ENCODE results near the gene HSPA2.
A peak's percentile ranks its signal among the peaks of the same experiment; 100 is the strongest.

HSPA2 gene

DNA sequence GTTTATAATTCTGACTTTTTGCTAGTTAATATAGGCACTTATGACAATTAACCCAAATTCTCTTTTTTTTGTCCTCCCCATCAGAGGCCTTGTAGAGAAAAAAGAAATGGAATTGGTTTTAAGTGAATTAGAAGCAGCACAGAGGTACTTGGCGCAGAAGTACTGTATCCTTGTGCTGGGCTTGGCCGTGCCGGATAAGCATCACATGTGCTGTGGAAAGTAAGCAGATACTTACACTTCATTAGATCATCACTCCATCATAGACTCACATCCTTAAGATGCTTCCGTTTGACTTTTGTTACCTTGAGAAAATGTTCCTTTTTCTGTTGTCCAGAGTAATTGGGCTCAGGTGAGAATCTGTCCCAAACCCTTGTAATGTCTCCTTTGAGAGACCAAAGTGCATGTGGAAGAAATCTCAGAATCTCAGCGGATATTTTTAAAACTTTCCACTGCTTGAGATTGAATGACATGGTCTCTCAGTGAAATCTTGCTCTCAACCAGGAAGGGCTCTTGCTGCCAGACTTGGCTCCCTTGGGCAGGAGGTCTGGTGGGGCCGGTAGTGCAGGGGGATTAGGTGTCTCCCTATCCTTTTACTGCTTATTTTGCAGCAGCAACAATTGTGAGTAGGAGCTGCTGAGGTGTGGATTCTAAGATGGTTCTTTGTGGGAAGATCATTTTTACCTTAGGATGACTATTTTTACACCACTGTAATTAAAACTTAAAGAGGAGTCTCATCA lies 34.0 kb downstream of the HSPA2 start:
- no peak overlapping the region for H4K8ac ChIP-seq (ENCODE audit: low read length)
- no peak for DNase-seq
- H3K14ac ChIP-seq (ENCODE audit: low read length in 2 of 2), result peak overlapping the region in 1 of 2 experiments; percentile 55
- no peak overlapping the region for H2BK5ac ChIP-seq (ENCODE audit: low read depth, low read length, poor library complexity, severe bottlenecking)
- peak overlapping the region in 1 of 2 experiments; percentile 47 for H2BK12ac ChIP-seq (ENCODE audit: low read length in 2 of 2)
- no peak overlapping the region for H3K4me2 ChIP-seq (ENCODE audit: low read length, poor library complexity, severe bottlenecking)
- H2AFZ ChIP-seq (ENCODE audit: low read depth, low read length), result no peak overlapping the region
- H3K4me1 ChIP-seq (ENCODE audit: control insufficient read depth, insufficient read depth, low read depth, low read length), result no peaks in the 10 kb centered on the region
- no peak overlapping the region for H3K23ac ChIP-seq (ENCODE audit: low read length in 2 of 2)
- H2BK15ac ChIP-seq (ENCODE audit: low read depth, poor library complexity, severe bottlenecking), result peak overlapping the region; percentile 88
- no peak overlapping the region for H3K4ac ChIP-seq (ENCODE audit: low read depth in 1 of 2, low read length in 2 of 2)
- H4K91ac ChIP-seq (ENCODE audit: low read length), result no peak overlapping the region
- no peak overlapping the region for H3K4me3 ChIP-seq (ENCODE audit: insufficient read depth in 1 of 2, low read depth in 1 of 2, low read length in 2 of 2)
- 94% methylated on average over 5 of the region's 6 CpGs for WGBS
- no peaks in the 10 kb centered on the region for H3K9me3 ChIP-seq (ENCODE audit: control insufficient read depth, low read length)
- H3K9ac ChIP-seq (ENCODE audit: low read length), result no peak overlapping the region
- H2BK120ac ChIP-seq (ENCODE audit: low read depth, low read length), result no peak overlapping the region
- H3K79me1 ChIP-seq (replicated peaks; ENCODE audit: low read length, poor library complexity, severe bottlenecking), result no peaks in the 10 kb centered on the region
- no peak overlapping the region for H3K27ac ChIP-seq (ENCODE audit: low read length, poor library complexity, severe bottlenecking)
- H3K27me3 ChIP-seq (ENCODE audit: control insufficient read depth in 1 of 2, insufficient read depth in 1 of 2, low read length in 2 of 2), result no peaks in the 10 kb centered on the region
- H3K36me3 ChIP-seq (ENCODE audit: control insufficient read depth in 1 of 2, insufficient read depth in 2 of 2, low read depth in 1 of 2, low read length in 2 of 2), result no peaks in the 10 kb centered on the region
- no peak overlapping the region for H3K18ac ChIP-seq (ENCODE audit: low read depth in 1 of 2, low read length in 2 of 2)
- H2AK5ac ChIP-seq (ENCODE audit: low read length, severe bottlenecking), result no peak overlapping the region

DNA sequence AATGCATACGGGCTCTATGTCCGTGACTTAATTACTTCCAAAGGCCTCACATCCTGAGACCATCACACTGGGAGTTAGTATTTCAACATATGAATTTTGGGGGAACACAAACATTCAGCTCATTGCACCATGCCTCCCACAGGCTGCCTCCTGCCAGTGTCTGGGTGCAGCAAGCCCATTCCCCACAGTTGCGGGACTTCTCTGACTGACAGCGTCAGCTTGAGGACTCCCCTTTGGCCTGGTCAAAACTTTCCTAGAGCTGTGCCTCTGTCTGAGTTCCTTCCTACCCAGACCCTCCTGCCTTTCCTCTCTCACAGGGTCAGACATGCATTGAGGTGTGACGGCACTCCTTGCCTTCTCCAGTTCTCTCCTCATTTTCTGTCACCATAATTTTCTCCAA lies 36.7 kb downstream of the HSPA2 start:
- Histone ChIP-seq H2AK5ac (ENCODE audit: low read length, severe bottlenecking) (no peak overlapping the region), H2BK12ac (ENCODE audit: low read length in 2 of 2) (no peak overlapping the region), H3K79me1 (replicated peaks; ENCODE audit: low read length, poor library complexity, severe bottlenecking) (no peaks in the 10 kb centered on the region), H3K27me3 (ENCODE audit: control insufficient read depth in 1 of 2, insufficient read depth in 1 of 2, low read length in 2 of 2) (no peaks in the 10 kb centered on the region), H3K18ac (ENCODE audit: low read depth in 1 of 2, low read length in 2 of 2) (no peak overlapping the region), H4K8ac (ENCODE audit: low read length) (no peak overlapping the region), H2AFZ (ENCODE audit: low read depth, low read length) (no peak overlapping the region), H3K9me3 (ENCODE audit: control insufficient read depth, low read length) (no peaks in the 10 kb centered on the region), H3K14ac (ENCODE audit: low read length in 2 of 2) (no peak overlapping the region), H3K27ac (ENCODE audit: low read length, poor library complexity, severe bottlenecking) (no peak overlapping the region), H3K4ac (ENCODE audit: low read depth in 1 of 2, low read length in 2 of 2) (no peak overlapping the region), H3K4me1 (ENCODE audit: control insufficient read depth, insufficient read depth, low read depth, low read length) (no peaks in the 10 kb centered on the region), H3K4me3 (ENCODE audit: insufficient read depth in 1 of 2, low read depth in 1 of 2, low read length in 2 of 2) (no peak overlapping the region), H4K91ac (ENCODE audit: low read length) (no peak overlapping the region), H3K36me3 (ENCODE audit: control insufficient read depth in 1 of 2, insufficient read depth in 2 of 2, low read depth in 1 of 2, low read length in 2 of 2) (no peaks in the 10 kb centered on the region), H3K9ac (ENCODE audit: low read length) (no peak overlapping the region), H2BK120ac (ENCODE audit: low read depth, low read length) (no peak overlapping the region), H3K4me2 (ENCODE audit: low read length, poor library complexity, severe bottlenecking) (no peak overlapping the region), H2BK15ac (ENCODE audit: low read depth, poor library complexity, severe bottlenecking) (no peak overlapping the region), H2BK5ac (ENCODE audit: low read depth, low read length, poor library complexity, severe bottlenecking) (no peak overlapping the region), H3K23ac (ENCODE audit: low read length in 2 of 2) (no peak overlapping the region)
- DNase-seq, result no peak
- WGBS, result 95% methylated on average over 5 of the region's 5 CpGs

DNA sequence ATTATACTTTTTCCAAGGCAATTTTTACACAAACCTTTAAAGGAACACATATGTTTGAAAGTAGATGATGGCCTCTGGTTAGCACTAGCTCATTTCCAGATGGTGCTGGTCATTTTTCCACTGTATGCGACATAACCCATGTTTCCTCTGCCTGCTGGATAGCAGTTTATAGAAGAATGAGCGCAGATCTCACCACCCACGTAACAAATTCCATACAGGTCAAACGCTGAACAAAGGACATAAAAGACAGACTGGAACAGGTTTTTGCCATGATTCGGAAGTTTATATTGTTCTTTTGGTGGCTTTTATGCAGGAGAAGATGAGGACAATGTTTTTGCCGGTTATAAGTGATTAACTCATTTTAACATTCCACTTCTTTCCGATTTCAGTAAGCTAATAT lies 39.9 kb downstream of the HSPA2 start:
- 90% methylated on average over 4 of the region's 7 CpGs for WGBS
- no peak overlapping the region for H2AFZ ChIP-seq (ENCODE audit: low read depth, low read length)
- no peak overlapping the region for H4K91ac ChIP-seq (ENCODE audit: low read length)
- H2BK15ac ChIP-seq (ENCODE audit: low read depth, poor library complexity, severe bottlenecking), result no peak overlapping the region
- no peaks in the 10 kb centered on the region for H3K27me3 ChIP-seq (ENCODE audit: control insufficient read depth in 1 of 2, insufficient read depth in 1 of 2, low read length in 2 of 2)
- no peak overlapping the region for H3K4me3 ChIP-seq (ENCODE audit: insufficient read depth in 1 of 2, low read depth in 1 of 2, low read length in 2 of 2)
- H3K9ac ChIP-seq (ENCODE audit: low read length), result no peak overlapping the region
- H3K9me3 ChIP-seq (ENCODE audit: control insufficient read depth, low read length), result no peaks in the 10 kb centered on the region
- no peaks in the 10 kb centered on the region for H3K79me1 ChIP-seq (replicated peaks; ENCODE audit: low read length, poor library complexity, severe bottlenecking)
- H3K4me1 ChIP-seq (ENCODE audit: control insufficient read depth, insufficient read depth, low read depth, low read length), result no peaks in the 10 kb centered on the region
- no peak overlapping the region for H3K23ac ChIP-seq (ENCODE audit: low read length in 2 of 2)
- H3K14ac ChIP-seq (ENCODE audit: low read length in 2 of 2), result no peak overlapping the region
- H3K4ac ChIP-seq (ENCODE audit: low read depth in 1 of 2, low read length in 2 of 2), result no peak overlapping the region
- no peak overlapping the region for H3K18ac ChIP-seq (ENCODE audit: low read depth in 1 of 2, low read length in 2 of 2)
- no peak overlapping the region for H2BK120ac ChIP-seq (ENCODE audit: low read depth, low read length)
- no peak overlapping the region for H3K4me2 ChIP-seq (ENCODE audit: low read length, poor library complexity, severe bottlenecking)
- no peak overlapping the region for H2AK5ac ChIP-seq (ENCODE audit: low read length, severe bottlenecking)
- H3K36me3 ChIP-seq (ENCODE audit: control insufficient read depth in 1 of 2, insufficient read depth in 2 of 2, low read depth in 1 of 2, low read length in 2 of 2), result no peaks in the 10 kb centered on the region
- no peak overlapping the region for H3K27ac ChIP-seq (ENCODE audit: low read length, poor library complexity, severe bottlenecking)
- DNase-seq, result no peak
- no peak overlapping the region for H2BK12ac ChIP-seq (ENCODE audit: low read length in 2 of 2)
- no peak overlapping the region for H4K8ac ChIP-seq (ENCODE audit: low read length)
- H2BK5ac ChIP-seq (ENCODE audit: low read depth, low read length, poor library complexity, severe bottlenecking), result no peak overlapping the region

DNA sequence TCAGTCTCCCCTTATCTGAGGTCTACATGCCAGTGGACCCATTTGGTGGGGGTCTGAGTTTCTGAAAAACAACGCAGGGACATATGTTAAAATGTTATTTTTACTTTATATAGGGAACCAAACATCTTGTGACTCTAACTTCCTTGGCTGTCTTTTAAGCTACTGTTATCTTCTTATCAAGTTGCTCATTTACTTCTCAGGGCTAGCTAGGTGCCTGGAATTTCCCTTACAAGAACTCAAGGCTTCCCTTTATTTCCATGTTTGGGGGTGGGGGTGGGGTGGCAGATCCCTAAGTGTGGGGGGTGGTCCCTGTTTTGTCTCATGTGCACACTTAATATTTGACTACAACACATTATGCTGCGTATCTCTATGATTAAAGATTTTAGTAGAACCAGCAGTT lies 40.8 kb downstream of the HSPA2 start:
- H3K4me1 ChIP-seq (ENCODE audit: control insufficient read depth, insufficient read depth, low read depth, low read length), result no peaks in the 10 kb centered on the region
- no peak overlapping the region for H3K14ac ChIP-seq (ENCODE audit: low read length in 2 of 2)
- no peak overlapping the region for H3K23ac ChIP-seq (ENCODE audit: low read length in 2 of 2)
- H3K27me3 ChIP-seq (ENCODE audit: control insufficient read depth in 1 of 2, insufficient read depth in 1 of 2, low read length in 2 of 2), result no peaks in the 10 kb centered on the region
- H4K8ac ChIP-seq (ENCODE audit: low read length), result no peak overlapping the region
- H3K79me1 ChIP-seq (replicated peaks; ENCODE audit: low read length, poor library complexity, severe bottlenecking), result no peaks in the 10 kb centered on the region
- H2BK15ac ChIP-seq (ENCODE audit: low read depth, poor library complexity, severe bottlenecking), result no peak overlapping the region
- H2BK12ac ChIP-seq (ENCODE audit: low read length in 2 of 2), result no peak overlapping the region
- H2BK5ac ChIP-seq (ENCODE audit: low read depth, low read length, poor library complexity, severe bottlenecking), result no peak overlapping the region
- H3K4me2 ChIP-seq (ENCODE audit: low read length, poor library complexity, severe bottlenecking), result no peak overlapping the region
- no peak overlapping the region for H3K4me3 ChIP-seq (ENCODE audit: insufficient read depth in 1 of 2, low read depth in 1 of 2, low read length in 2 of 2)
- no peak overlapping the region for H3K18ac ChIP-seq (ENCODE audit: low read depth in 1 of 2, low read length in 2 of 2)
- H2AK5ac ChIP-seq (ENCODE audit: low read length, severe bottlenecking), result no peak overlapping the region
- no peaks in the 10 kb centered on the region for H3K36me3 ChIP-seq (ENCODE audit: control insufficient read depth in 1 of 2, insufficient read depth in 2 of 2, low read depth in 1 of 2, low read length in 2 of 2)
- no peak overlapping the region for H3K9ac ChIP-seq (ENCODE audit: low read length)
- H4K91ac ChIP-seq (ENCODE audit: low read length), result no peak overlapping the region
- H2AFZ ChIP-seq (ENCODE audit: low read depth, low read length), result no peak overlapping the region
- H3K9me3 ChIP-seq (ENCODE audit: control insufficient read depth, low read length), result no peaks in the 10 kb centered on the region
- H3K27ac ChIP-seq (ENCODE audit: low read length, poor library complexity, severe bottlenecking), result no peak overlapping the region
- 93% methylated on average over 1 of the region's 2 CpGs for WGBS
- no peak overlapping the region for H3K4ac ChIP-seq (ENCODE audit: low read depth in 1 of 2, low read length in 2 of 2)
- no peak overlapping the region for H2BK120ac ChIP-seq (ENCODE audit: low read depth, low read length)
- no peak for DNase-seq
